Breast epithelium (tissue), 3 donors: ENCODE measurements around the gene VMP1.
"Not testable (repeated sequence)": the region's sequence is repeated elsewhere in the genome, so short reads cannot be mapped to it uniquely, and the experiment has no call there.

ENCODE experiments used
- CTCF ChIP-seq, 3 donors: fragments of 450-650 bp; IDR thresholded peaks; one replicate each; pipeline ENCODE4 v1.5.1; 2016 to 2017; ENCODE audit warnings: antibody characterized with exemption in 3 of 3, mild to moderate bottlenecking in 3 of 3, moderate library complexity in 3 of 3
- POLR2A ChIP-seq: fragments of 450-650 bp; IDR thresholded peaks from one replicate; pipeline ENCODE4 v1.6.1; 2016; ENCODE audit warnings: antibody characterized with exemption, mild to moderate bottlenecking, moderate library complexity

- not testable (repeated sequence) for TF ChIP-seq POLR2A; CTCF (IDR thresholded peaks at IDR 0.05)
Measured at GRCh38 chr17:59758998-59759651, 51.7 kb downstream of the VMP1 start.
